Measurements from ENCODE around the gene METAP2.
A peak's percentile ranks its signal among the peaks of the same experiment; 100 is the strongest.
"Not testable (repeated sequence)": the region's sequence is repeated elsewhere in the genome, so short reads cannot be mapped to it uniquely, and the experiment has no call there.

METAP2 gene

DNA sequence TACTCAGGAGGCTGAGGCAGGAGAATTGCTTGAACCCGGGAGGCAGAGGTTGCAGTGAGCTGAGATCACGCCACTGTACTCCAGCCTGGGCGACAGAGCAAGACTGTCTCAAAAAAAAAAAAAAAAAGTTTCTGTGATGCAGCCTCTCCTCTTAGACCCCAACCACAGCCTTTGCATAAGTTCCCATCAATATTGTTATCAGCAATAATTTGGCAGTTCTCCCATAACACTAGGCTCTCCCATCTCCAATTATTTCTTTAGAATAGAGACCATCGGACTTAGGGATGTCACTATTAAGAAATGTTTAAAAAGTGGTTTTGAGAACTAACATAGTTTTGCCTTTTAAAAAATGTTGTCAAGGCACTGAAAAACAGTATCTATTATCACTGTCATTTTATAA, 10.2 kb upstream of the METAP2 start:
- not testable (repeated sequence) for H3K23ac ChIP-seq (ENCODE audit: low read depth, low read length, poor library complexity); H3K4me2 ChIP-seq (ENCODE audit: insufficient read depth, low read length, poor library complexity, severe bottlenecking); H3K4me3 ChIP-seq (ENCODE audit: low read length in 2 of 2); H3K4ac ChIP-seq (ENCODE audit: low read length); H2BK5ac ChIP-seq (ENCODE audit: low read length); H2AK5ac ChIP-seq (ENCODE audit: low read depth, low read length); H3K27me3 ChIP-seq (ENCODE audit: control insufficient read depth in 3 of 3, insufficient read depth in 3 of 3, low read depth in 1 of 3, low read length in 3 of 3); DNase-seq (ENCODE audit: low spot score); H2BK12ac ChIP-seq (ENCODE audit: low read length); H3K9ac ChIP-seq (ENCODE audit: low read depth, low read length, poor library complexity); H3K79me1 ChIP-seq (ENCODE audit: low read depth, low read length); H3K4me1 ChIP-seq (ENCODE audit: control insufficient read depth in 2 of 2, insufficient read depth in 1 of 2, low read depth in 1 of 2, low read length in 2 of 2); H4K8ac ChIP-seq (ENCODE audit: low read depth, low read length); H2BK15ac ChIP-seq (ENCODE audit: low read length); H3K27ac ChIP-seq (replicated peaks; ENCODE audit: low read length); H3K14ac ChIP-seq (ENCODE audit: low read length); H2AFZ ChIP-seq (ENCODE audit: low read length); H3K18ac ChIP-seq (ENCODE audit: low read length); H4K91ac ChIP-seq (ENCODE audit: low read depth, low read length, poor library complexity); H3K9me3 ChIP-seq (replicated peaks in 1 of 2; ENCODE audit: control insufficient read depth in 2 of 2, insufficient read depth in 1 of 2, low read depth in 1 of 2, low read length in 2 of 2); H3K36me3 ChIP-seq (replicated peaks in 1 of 2; ENCODE audit: control insufficient read depth in 2 of 2, insufficient read depth in 2 of 2, low read length in 2 of 2); H2BK120ac ChIP-seq (ENCODE audit: low read depth, low read length)
- no CpG with 5 or more reads among the region's 4 CpGs for WGBS, 2 donors (ENCODE audit: extremely low coverage in 2 of 2, insufficient read length in 2 of 2, insufficient replicate concordance in 1 of 2)

DNA sequence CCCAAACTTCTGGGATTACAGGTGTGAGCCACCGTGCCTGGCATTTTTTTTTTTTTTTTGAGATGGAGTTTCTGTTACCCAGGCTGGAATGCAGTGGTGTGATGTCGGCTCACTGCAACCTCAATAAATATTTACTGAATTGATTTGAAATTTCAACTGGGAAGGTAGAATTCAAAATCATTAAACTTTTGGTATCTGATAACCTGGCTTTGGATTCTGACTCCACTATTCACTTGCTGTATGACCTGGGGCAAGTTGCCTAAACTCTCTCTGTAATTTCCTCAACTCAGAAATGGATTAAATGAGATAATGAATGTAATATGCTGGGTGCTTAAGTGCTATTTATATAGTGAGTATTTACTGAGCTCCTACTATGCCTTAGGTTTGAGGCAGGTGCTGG, 8.7 kb upstream of the METAP2 start:
- Histone ChIP-seq H4K8ac (ENCODE audit: low read depth, low read length) (no peak overlapping the region), H2BK15ac (ENCODE audit: low read length) (no peak overlapping the region), H3K14ac (ENCODE audit: low read length) (no peak overlapping the region), H4K91ac (ENCODE audit: low read depth, low read length, poor library complexity) (no peak overlapping the region), H3K4me3 (ENCODE audit: low read length in 2 of 2) (no peak overlapping the region), H3K79me1 (ENCODE audit: low read depth, low read length) (no peaks in the 10 kb centered on the region), H2AK5ac (ENCODE audit: low read depth, low read length) (no peak overlapping the region), H3K4ac (ENCODE audit: low read length) (no peak overlapping the region), H2BK5ac (ENCODE audit: low read length) (no peak overlapping the region), H2BK120ac (ENCODE audit: low read depth, low read length) (no peak overlapping the region), H2AFZ (ENCODE audit: low read length) (no peak overlapping the region), H3K9me3 (replicated peaks in 1 of 2; ENCODE audit: control insufficient read depth in 2 of 2, insufficient read depth in 1 of 2, low read depth in 1 of 2, low read length in 2 of 2) (no peaks in the 10 kb centered on the region), H2BK12ac (ENCODE audit: low read length) (no peak overlapping the region), H3K36me3 (replicated peaks in 1 of 2; ENCODE audit: control insufficient read depth in 2 of 2, insufficient read depth in 2 of 2, low read length in 2 of 2) (no peaks in the 10 kb centered on the region), H3K27me3 (ENCODE audit: control insufficient read depth in 3 of 3, insufficient read depth in 3 of 3, low read depth in 1 of 3, low read length in 3 of 3) (peaks cover 0 to 8% (median 0%) of the 10 kb centered on the region in 3 experiments), H3K4me2 (ENCODE audit: insufficient read depth, low read length, poor library complexity, severe bottlenecking) (no peak overlapping the region), H3K18ac (ENCODE audit: low read length) (no peak overlapping the region), H3K27ac (replicated peaks; ENCODE audit: low read length) (no peak overlapping the region), H3K23ac (ENCODE audit: low read depth, low read length, poor library complexity) (no peak overlapping the region), H3K9ac (ENCODE audit: low read depth, low read length, poor library complexity) (no peak overlapping the region), H3K4me1 (ENCODE audit: control insufficient read depth in 2 of 2, insufficient read depth in 1 of 2, low read depth in 1 of 2, low read length in 2 of 2) (no peaks in the 10 kb centered on the region)
- no CpG with 5 or more reads among the region's 2 CpGs for WGBS, 2 donors (ENCODE audit: extremely low coverage in 2 of 2, insufficient read length in 2 of 2, insufficient replicate concordance in 1 of 2)
- no peak for DNase-seq (ENCODE audit: low spot score)

DNA sequence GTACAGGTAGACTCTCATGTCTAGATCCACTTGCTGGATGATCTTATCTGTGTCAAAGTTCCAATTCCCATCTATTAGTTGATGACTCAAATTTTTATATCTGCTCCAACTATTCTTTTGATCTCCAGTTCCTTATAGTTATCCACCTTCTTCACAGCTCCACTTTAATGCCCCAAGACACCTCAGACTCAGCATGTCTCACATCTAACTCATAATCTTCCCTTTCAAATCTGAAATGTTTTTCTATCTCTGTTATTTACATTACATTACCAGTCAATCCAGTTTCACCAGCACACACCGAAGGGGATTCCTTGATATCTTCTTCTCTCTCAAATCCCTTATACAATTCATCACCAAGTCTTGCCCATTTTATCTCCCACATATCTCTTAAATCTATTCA, 3.7 kb upstream of the METAP2 start:
- Histone ChIP-seq H4K8ac (ENCODE audit: low read depth, low read length) (peak overlapping the region; percentile 43), H3K9me3 (replicated peaks in 1 of 2; ENCODE audit: control insufficient read depth in 2 of 2, insufficient read depth in 1 of 2, low read depth in 1 of 2, low read length in 2 of 2) (no peaks in the 10 kb centered on the region), H2BK120ac (ENCODE audit: low read depth, low read length) (no peak overlapping the region), H4K91ac (ENCODE audit: low read depth, low read length, poor library complexity) (no peak overlapping the region), H3K4me2 (ENCODE audit: insufficient read depth, low read length, poor library complexity, severe bottlenecking) (no peak overlapping the region), H3K36me3 (replicated peaks in 1 of 2; ENCODE audit: control insufficient read depth in 2 of 2, insufficient read depth in 2 of 2, low read length in 2 of 2) (no peaks in the 10 kb centered on the region), H2BK12ac (ENCODE audit: low read length) (no peak overlapping the region), H3K27ac (replicated peaks; ENCODE audit: low read length) (no peak overlapping the region), H2BK5ac (ENCODE audit: low read length) (no peak overlapping the region), H3K14ac (ENCODE audit: low read length) (no peak overlapping the region), H3K79me1 (ENCODE audit: low read depth, low read length) (peaks cover 5% of the 10 kb centered on the region), H3K4me3 (ENCODE audit: low read length in 2 of 2) (no peak overlapping the region), H2AFZ (ENCODE audit: low read length) (no peak overlapping the region), H2BK15ac (ENCODE audit: low read length) (no peak overlapping the region), H3K4me1 (ENCODE audit: control insufficient read depth in 2 of 2, insufficient read depth in 1 of 2, low read depth in 1 of 2, low read length in 2 of 2) (peaks cover 2 to 4% of the 10 kb centered on the region in 2 donors), H3K27me3 (ENCODE audit: control insufficient read depth in 3 of 3, insufficient read depth in 3 of 3, low read depth in 1 of 3, low read length in 3 of 3) (peaks cover 0 to 8% (median 0%) of the 10 kb centered on the region in 3 experiments), H3K9ac (ENCODE audit: low read depth, low read length, poor library complexity) (no peak overlapping the region), H3K4ac (ENCODE audit: low read length) (no peak overlapping the region), H3K23ac (ENCODE audit: low read depth, low read length, poor library complexity) (no peak overlapping the region), H2AK5ac (ENCODE audit: low read depth, low read length) (no peak overlapping the region), H3K18ac (ENCODE audit: low read length) (no peak overlapping the region)
- DNase-seq (ENCODE audit: low spot score), result no peak
- no CpG with 5 or more reads among the region's 1 CpG for WGBS, 2 donors (ENCODE audit: extremely low coverage in 2 of 2, insufficient read length in 2 of 2, insufficient replicate concordance in 1 of 2)

DNA sequence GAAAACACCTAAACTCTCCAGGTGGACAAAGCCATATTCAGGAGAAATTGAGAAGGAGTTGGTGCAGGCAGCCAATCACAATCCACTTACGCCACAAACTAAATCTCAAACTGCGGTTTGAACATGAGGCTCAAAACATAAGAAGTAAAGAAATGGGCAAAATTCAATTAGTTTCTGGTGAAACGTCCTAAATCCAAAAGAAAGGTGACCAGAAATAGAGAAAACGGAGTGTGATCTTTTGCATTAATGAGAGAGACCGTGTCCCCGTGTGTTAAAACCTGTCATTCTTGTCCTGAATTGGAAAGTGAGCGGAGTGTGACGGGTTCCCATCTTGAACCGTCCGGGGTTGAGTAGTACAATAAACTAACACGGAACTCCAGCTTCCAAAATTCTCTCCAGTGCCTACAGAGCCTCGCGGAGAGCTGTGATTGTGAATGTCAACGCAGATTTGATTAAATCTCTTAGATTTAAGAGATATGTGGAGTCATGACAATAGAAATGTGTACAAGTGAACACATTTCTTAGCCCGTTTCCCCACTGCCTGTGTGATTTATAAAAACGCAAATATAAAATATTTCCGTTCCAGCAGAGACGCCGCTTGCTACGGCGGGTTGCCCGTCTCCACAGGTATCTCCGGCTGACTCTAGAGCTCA, 595 bp upstream of the METAP2 start:
- H3K4me3 ChIP-seq (ENCODE audit: low read length in 2 of 2), result peak overlapping the region; percentile 90 to 97
- H2BK15ac ChIP-seq (ENCODE audit: low read length), result no peak overlapping the region
- peaks cover 0 to 8% (median 0%) of the 10 kb centered on the region in 3 experiments for H3K27me3 ChIP-seq (ENCODE audit: control insufficient read depth in 3 of 3, insufficient read depth in 3 of 3, low read depth in 1 of 3, low read length in 3 of 3)
- H3K27ac ChIP-seq (replicated peaks; ENCODE audit: low read length), result peak overlapping the region; percentile 51
- no peak overlapping the region for H4K8ac ChIP-seq (ENCODE audit: low read depth, low read length)
- peak overlapping the region; percentile 78 for H3K9ac ChIP-seq (ENCODE audit: low read depth, low read length, poor library complexity)
- peaks cover 5% of the 10 kb centered on the region for H3K79me1 ChIP-seq (ENCODE audit: low read depth, low read length)
- no peaks in the 10 kb centered on the region for H3K9me3 ChIP-seq (replicated peaks in 1 of 2; ENCODE audit: control insufficient read depth in 2 of 2, insufficient read depth in 1 of 2, low read depth in 1 of 2, low read length in 2 of 2)
- peak overlapping the region; percentile 19 for H3K23ac ChIP-seq (ENCODE audit: low read depth, low read length, poor library complexity)
- H2AFZ ChIP-seq (ENCODE audit: low read length), result peak overlapping the region; percentile 84
- H4K91ac ChIP-seq (ENCODE audit: low read depth, low read length, poor library complexity), result no peak overlapping the region
- WGBS, 2 donors (ENCODE audit: extremely low coverage in 2 of 2, insufficient read length in 2 of 2, insufficient replicate concordance in 1 of 2), result no CpG with 5 or more reads among the region's 23 CpGs
- H2BK12ac ChIP-seq (ENCODE audit: low read length), result no peak overlapping the region
- H2AK5ac ChIP-seq (ENCODE audit: low read depth, low read length), result no peak overlapping the region
- H2BK5ac ChIP-seq (ENCODE audit: low read length), result no peak overlapping the region
- no peak overlapping the region for H2BK120ac ChIP-seq (ENCODE audit: low read depth, low read length)
- no peak overlapping the region for H3K4ac ChIP-seq (ENCODE audit: low read length)
- H3K36me3 ChIP-seq (replicated peaks in 1 of 2; ENCODE audit: control insufficient read depth in 2 of 2, insufficient read depth in 2 of 2, low read length in 2 of 2), result peaks cover 7 to 30% of the 10 kb centered on the region in 2 donors
- peak; percentile 17 for DNase-seq (ENCODE audit: low spot score)
- H3K4me1 ChIP-seq (ENCODE audit: control insufficient read depth in 2 of 2, insufficient read depth in 1 of 2, low read depth in 1 of 2, low read length in 2 of 2), result peaks cover 4 to 5% of the 10 kb centered on the region in 2 donors
- no peak overlapping the region for H3K18ac ChIP-seq (ENCODE audit: low read length)
- H3K14ac ChIP-seq (ENCODE audit: low read length), result no peak overlapping the region
- peak overlapping the region; percentile 73 for H3K4me2 ChIP-seq (ENCODE audit: insufficient read depth, low read length, poor library complexity, severe bottlenecking)
